ENCODE data around the gene CBX1.

GRCh38 chr17:48144976-48145798 is 43.9 kb upstream of the CBX1 start:
- TF ChIP-seq POLR2AphosphoS5 (IDR thresholded peaks at IDR 0.05) (no peak), EZH2 (IDR thresholded peaks at IDR 0.05; ENCODE audit: borderline replicate concordance, insufficient read depth, low read length, poor library complexity, severe bottlenecking) (no peak), CTCF (IDR thresholded peaks at IDR 0.05; ENCODE audit: poor library complexity, severe bottlenecking) (no peak), SMC3 (conservative IDR thresholded peaks at IDR 0.05; ENCODE audit: poor library complexity) (no peak), TAF1 (IDR thresholded peaks at IDR 0.05; ENCODE audit: low read depth) (no peak), EP300 (conservative IDR thresholded peaks at IDR 0.05; ENCODE audit: poor library complexity, severe bottlenecking) (no peak)

Data from neural cell (in vitro differentiated cells).